CD4-positive, alpha-beta T cell treated with Interleukin-6 for 4 hours (primary cell): ENCODE measurements around the gene RIBC2.
"Not testable (repeated sequence)": the region's sequence is repeated elsewhere in the genome, so short reads cannot be mapped to it uniquely, and the experiment has no call there.

Source experiments
- DNase-seq: peaks from one replicate; pipeline ENCODE4 v3.0.0-alpha.2; 2020; ENCODE audit warnings: mixed read lengths

RIBC2 gene

GRCh38 chr22:45450101-45450785 lies 36.8 kb downstream of the RIBC2 start:
- DNase-seq = no peak

- DNase-seq = no peak
Measured at GRCh38 chr22:45450921-45451651, 37.6 kb downstream of the RIBC2 start.

- no peak for DNase-seq
Measured at GRCh38 chr22:45451972-45452371, 38.5 kb downstream of the RIBC2 start.

- DNase-seq = no peak
Measured at GRCh38 chr22:45452565-45453379, 39.3 kb downstream of the RIBC2 start.

GRCh38 chr22:45453764-45454163 lies 40.3 kb downstream of the RIBC2 start:
- DNase-seq = no peak

- DNase-seq = no peak
Measured at GRCh38 chr22:45454275-45454674, 40.8 kb downstream of the RIBC2 start.

GRCh38 chr22:45455212-45455611 lies 41.7 kb downstream of the RIBC2 start:
- no peak for DNase-seq

GRCh38 chr22:45455621-45456020 lies 42.1 kb downstream of the RIBC2 start:
- DNase-seq = no peak

- DNase-seq = no peak
Measured at GRCh38 chr22:45456811-45457210, 43.3 kb downstream of the RIBC2 start.

- DNase-seq = no peak
Measured at GRCh38 chr22:45458532-45458931, 45.0 kb downstream of the RIBC2 start.

GRCh38 chr22:45459235-45459634 lies 45.7 kb downstream of the RIBC2 start:
- no peak for DNase-seq

- DNase-seq = no peak
Measured at GRCh38 chr22:45460288-45461109, 47.0 kb downstream of the RIBC2 start.

GRCh38 chr22:45462034-45462655 lies 48.7 kb downstream of the RIBC2 start:
- DNase-seq = no peak

- not testable (repeated sequence) for DNase-seq
Measured at GRCh38 chr22:45463691-45464090, 50.2 kb downstream of the RIBC2 start.

- no peak for DNase-seq
Measured at GRCh38 chr22:45465633-45466032, 52.1 kb downstream of the RIBC2 start.

GRCh38 chr22:45468872-45469271 lies 55.4 kb downstream of the RIBC2 start:
- DNase-seq = no peak

- DNase-seq = no peak
Measured at GRCh38 chr22:45469281-45470073, 56.0 kb downstream of the RIBC2 start.

- no peak for DNase-seq
Measured at GRCh38 chr22:45470871-45471270, 57.4 kb downstream of the RIBC2 start.

GRCh38 chr22:45472426-45472825 lies 58.9 kb downstream of the RIBC2 start:
- no peak for DNase-seq

GRCh38 chr22:45473626-45474237 lies 60.2 kb downstream of the RIBC2 start:
- DNase-seq = no peak
